ENCODE results near the gene FIGNL1. TPM values are rescaled to one million over a fixed set of nuclear protein-coding genes. Genes with fewer than 3 reads are reported as not detected.
A peak's percentile ranks its signal among the peaks of the same experiment; 100 is the strongest.

The FIGNL1 gene
- polyA plus RNA-seq (2011; rRNA removed), result 8.3 and 11.1 TPM in 2 replicates
- polyA minus RNA-seq (2011; rRNA and poly(A)+ RNA removed), result 7.8 TPM in 2 replicates

- Histone ChIP-seq H3K36me3 (ENCODE audit: control insufficient read depth, insufficient read depth, low read length) (peaks cover 2% of the 10 kb centered on the region), H3K27me3 (ENCODE audit: control insufficient read depth, insufficient read depth, low read length) (peaks cover 3% of the 10 kb centered on the region; the same call in 1 of the 2 replicates), H3K4me3 (ENCODE audit: low read depth, low read length) (peak within 1 kb of the TSS; percentile 80)
- ChIA-PET POLR2A (no interaction called here), CTCF (no interaction called here)
- no peak for DNase-seq (ENCODE audit: low read depth)
- TF ChIP-seq CTCF (IDR thresholded peaks at IDR 0.05; ENCODE audit: insufficient read depth, low read depth, low read length), result no peak
Observed at GRCh38 chr7:50449881-50450589, at the start of gene FIGNL1. FIGNL1 (minus strand) TSS chr7:50450350; CDS start chr7:50447287, 3,063 bp downstream.

GRCh38 chr7:50499092-50499491 is 48.9 kb upstream of the FIGNL1 start:
- no peaks in the 10 kb centered on the region for H3K36me3 ChIP-seq (ENCODE audit: control insufficient read depth, insufficient read depth, low read length)
- no peak overlapping the region for H3K4me3 ChIP-seq (ENCODE audit: low read depth, low read length)
- no peak for TF ChIP-seq CTCF (IDR thresholded peaks at IDR 0.05; ENCODE audit: insufficient read depth, low read depth, low read length)
- H3K27me3 ChIP-seq (ENCODE audit: control insufficient read depth, insufficient read depth, low read length), result no peaks in the 10 kb centered on the region
- DNase-seq (ENCODE audit: low read depth), result no peak
- ChIA-PET POLR2A (no interaction called here), CTCF (interaction anchor here (1.1 kb wide), 1 partner anchor 9 kb away, joined by 3 read pairs; no protein-coding TSS in a partner anchor)

GRCh38 chr7:50497968-50498367 is 47.8 kb upstream of the FIGNL1 start:
- Histone ChIP-seq H3K4me3 (ENCODE audit: low read depth, low read length) (no peak overlapping the region), H3K27me3 (ENCODE audit: control insufficient read depth, insufficient read depth, low read length) (no peaks in the 10 kb centered on the region), H3K36me3 (ENCODE audit: control insufficient read depth, insufficient read depth, low read length) (no peaks in the 10 kb centered on the region)
- POLR2A ChIA-PET, result no interaction called here
- TF ChIP-seq CTCF (IDR thresholded peaks at IDR 0.05; ENCODE audit: insufficient read depth, low read depth, low read length), result no peak
- CTCF ChIA-PET, result interaction anchor here (0.7 to 2.0 kb wide), 3 partner anchors 11 to 663 kb away, joined by 3 to 5 read pairs (median 3); no protein-coding TSS in a partner anchor
- DNase-seq (ENCODE audit: low read depth), result no peak

GRCh38 chr7:50497068-50497642 is 47.0 kb upstream of the FIGNL1 start:
- POLR2A ChIA-PET, result no interaction called here
- CTCF ChIA-PET, result interaction anchor here (1.2 to 2.1 kb wide), 3 partner anchors 10 to 664 kb away, joined by 3 to 5 read pairs (median 5); no protein-coding TSS in a partner anchor

More at GRCh38 chr7:50497068-50497642, 47.0 kb upstream of the FIGNL1 start:
- H3K36me3 ChIP-seq (ENCODE audit: control insufficient read depth, insufficient read depth, low read length), result no peaks in the 10 kb centered on the region
- no peak for TF ChIP-seq CTCF (IDR thresholded peaks at IDR 0.05; ENCODE audit: insufficient read depth, low read depth, low read length)
- DNase-seq (ENCODE audit: low read depth), result no peak
- H3K4me3 ChIP-seq (ENCODE audit: low read depth, low read length), result no peak overlapping the region
- H3K27me3 ChIP-seq (ENCODE audit: control insufficient read depth, insufficient read depth, low read length), result no peaks in the 10 kb centered on the region
